ENCODE data around the gene ZDHHC14.

DNA sequence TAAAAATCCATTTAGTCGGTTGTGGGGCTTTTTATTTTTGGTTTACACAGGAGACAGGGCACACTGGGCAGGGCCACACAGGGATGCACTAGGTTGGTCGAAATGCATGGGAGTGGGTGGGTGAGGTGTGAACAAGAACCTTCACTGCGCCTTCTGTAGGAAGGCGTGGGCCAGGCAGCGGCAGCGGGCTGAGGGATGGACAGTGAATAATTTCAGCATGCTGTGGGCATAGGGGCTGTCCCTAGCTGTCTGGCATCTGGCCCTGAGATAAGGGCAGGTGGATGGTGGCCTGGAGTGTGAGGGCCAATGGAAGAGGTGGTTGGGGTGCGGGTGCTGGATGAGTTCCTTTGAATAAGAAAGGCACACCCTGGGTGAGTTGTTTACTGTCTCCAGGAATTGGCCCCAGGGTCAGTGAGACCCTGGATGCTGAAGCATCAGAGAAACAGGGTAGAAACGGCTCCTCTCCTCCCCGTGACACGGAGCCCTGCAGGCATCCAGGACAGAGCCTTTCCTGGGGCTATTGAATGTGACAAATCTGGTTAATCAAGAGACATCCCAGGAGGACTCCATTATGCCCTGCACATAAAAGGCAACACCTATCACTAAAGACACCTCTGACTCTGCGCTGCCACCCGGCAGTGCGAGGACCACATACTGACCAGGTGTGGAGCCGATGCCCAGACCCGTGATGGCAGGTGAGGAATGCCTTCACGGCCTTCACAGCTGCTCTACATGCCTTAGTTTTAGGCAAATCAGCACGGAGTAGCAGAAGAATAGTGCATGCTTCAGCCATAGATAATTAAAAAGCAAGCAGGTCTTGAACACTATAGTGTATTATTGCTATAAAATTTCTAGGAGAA is 319.0 kb downstream of the ZDHHC14 start:
- TF ChIP-seq, protein P1, sequence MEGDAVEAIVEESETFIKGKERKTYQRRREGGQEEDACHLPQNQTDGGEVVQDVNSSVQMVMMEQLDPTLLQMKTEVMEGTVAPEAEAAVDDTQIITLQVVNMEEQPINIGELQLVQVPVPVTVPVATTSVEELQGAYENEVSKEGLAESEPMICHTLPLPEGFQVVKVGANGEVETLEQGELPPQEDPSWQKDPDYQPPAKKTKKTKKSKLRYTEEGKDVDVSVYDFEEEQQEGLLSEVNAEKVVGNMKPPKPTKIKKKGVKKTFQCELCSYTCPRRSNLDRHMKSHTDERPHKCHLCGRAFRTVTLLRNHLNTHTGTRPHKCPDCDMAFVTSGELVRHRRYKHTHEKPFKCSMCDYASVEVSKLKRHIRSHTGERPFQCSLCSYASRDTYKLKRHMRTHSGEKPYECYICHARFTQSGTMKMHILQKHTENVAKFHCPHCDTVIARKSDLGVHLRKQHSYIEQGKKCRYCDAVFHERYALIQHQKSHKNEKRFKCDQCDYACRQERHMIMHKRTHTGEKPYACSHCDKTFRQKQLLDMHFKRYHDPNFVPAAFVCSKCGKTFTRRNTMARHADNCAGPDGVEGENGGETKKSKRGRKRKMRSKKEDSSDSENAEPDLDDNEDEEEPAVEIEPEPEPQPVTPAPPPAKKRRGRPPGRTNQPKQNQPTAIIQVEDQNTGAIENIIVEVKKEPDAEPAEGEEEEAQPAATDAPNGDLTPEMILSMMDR (IDR thresholded peaks at IDR 0.05; ENCODE audit: low read length), result no peak
- no peak for TF ChIP-seq EZH2 (optimal IDR thresholded peaks at IDR 0.05; ENCODE audit: low read depth, low read length)
- no peak for TF ChIP-seq EZH2phosphoT487 (IDR thresholded peaks at IDR 0.05; ENCODE audit: low read length)
